ENCODE data around the gene ASTN2.

DNA sequence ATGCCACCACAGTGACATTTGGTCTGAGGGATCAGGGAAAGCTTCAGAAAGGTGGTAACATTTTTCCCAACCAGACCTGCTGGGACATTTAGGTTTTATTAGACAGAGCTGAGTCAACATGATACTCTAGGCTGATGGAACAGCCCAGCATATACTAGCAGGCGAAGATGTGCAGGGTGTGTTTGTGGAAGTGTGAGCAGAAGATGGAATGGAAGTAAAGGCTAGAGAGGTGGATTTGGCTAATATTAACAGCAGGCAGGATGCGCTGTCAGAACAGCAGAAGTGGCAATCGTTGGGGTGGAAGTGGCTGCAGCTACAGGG, 340.6 kb downstream of the ASTN2 start:
- TF ChIP-seq, protein P1, sequence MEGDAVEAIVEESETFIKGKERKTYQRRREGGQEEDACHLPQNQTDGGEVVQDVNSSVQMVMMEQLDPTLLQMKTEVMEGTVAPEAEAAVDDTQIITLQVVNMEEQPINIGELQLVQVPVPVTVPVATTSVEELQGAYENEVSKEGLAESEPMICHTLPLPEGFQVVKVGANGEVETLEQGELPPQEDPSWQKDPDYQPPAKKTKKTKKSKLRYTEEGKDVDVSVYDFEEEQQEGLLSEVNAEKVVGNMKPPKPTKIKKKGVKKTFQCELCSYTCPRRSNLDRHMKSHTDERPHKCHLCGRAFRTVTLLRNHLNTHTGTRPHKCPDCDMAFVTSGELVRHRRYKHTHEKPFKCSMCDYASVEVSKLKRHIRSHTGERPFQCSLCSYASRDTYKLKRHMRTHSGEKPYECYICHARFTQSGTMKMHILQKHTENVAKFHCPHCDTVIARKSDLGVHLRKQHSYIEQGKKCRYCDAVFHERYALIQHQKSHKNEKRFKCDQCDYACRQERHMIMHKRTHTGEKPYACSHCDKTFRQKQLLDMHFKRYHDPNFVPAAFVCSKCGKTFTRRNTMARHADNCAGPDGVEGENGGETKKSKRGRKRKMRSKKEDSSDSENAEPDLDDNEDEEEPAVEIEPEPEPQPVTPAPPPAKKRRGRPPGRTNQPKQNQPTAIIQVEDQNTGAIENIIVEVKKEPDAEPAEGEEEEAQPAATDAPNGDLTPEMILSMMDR (IDR thresholded peaks at IDR 0.05): no peak
- no peak for TF ChIP-seq POLR2A (IDR thresholded peaks at IDR 0.05)

Data from testis (tissue), 2 donors.